ENCODE results near the gene ENPP6. TPM values are rescaled to one million over a fixed set of nuclear protein-coding genes. Genes with fewer than 3 reads are reported as not detected.

The ENPP6 gene
- 1 to 10 TPM; 3.0 to 3.6 TPM for total RNA-seq

- Mint-ChIP-seq H3K36me3 (ENCODE audit: low read depth) (peaks cover 2% of the 10 kb centered on the region), H3K27ac (no peak within 1 kb of the TSS), H3K9me3 (peaks cover 4% of the 10 kb centered on the region), H3K4me3 (no peak within 1 kb of the TSS), H3K4me1 (peaks cover 1% of the 10 kb centered on the region), H3K27me3 (peaks cover 24% of the 10 kb centered on the region)
- ChIA-PET POLR2A (no interaction called here), CTCF (no interaction called here)
- no peak for DNase-seq
Observed at GRCh38 chr4:184217634-184218033, at the start of gene ENPP6. Gene ENPP6 (minus strand): TSS chr4:184217873. CDS start chr4:184217819, 54 bp downstream.

GRCh38 chr4:184267206-184267608, 49.5 kb upstream of the ENPP6 start:
- CTCF ChIA-PET = interaction anchor here (0.7 to 8.3 kb wide), 7 partner anchors 14 to 381 kb away, joined by 3 to 102 read pairs (median 4); partner anchors contain the start of genes CASP3 and PRIMPOL
- POLR2A ChIA-PET = interaction anchor here (1.5 to 8.3 kb wide), 14 partner anchors 9 to 466 kb away, joined by 3 to 137 read pairs (median 13); partner anchors contain the start of genes CASP3, CENPU, IRF2 and PRIMPOL
- H3K4me3 Mint-ChIP-seq = peak overlapping the region; percentile 92
- peak overlapping the region; percentile 100 for H3K27ac Mint-ChIP-seq
- no peaks in the 10 kb centered on the region for H3K36me3 Mint-ChIP-seq (ENCODE audit: low read depth)
- H3K4me1 Mint-ChIP-seq = peaks cover 71% of the 10 kb centered on the region
- no peak for DNase-seq
- H3K27me3 Mint-ChIP-seq = no peaks in the 10 kb centered on the region
- H3K9me3 Mint-ChIP-seq = no peaks in the 10 kb centered on the region

GRCh38 chr4:184265546-184266351, 48.1 kb upstream of the ENPP6 start:
- Mint-ChIP-seq H3K36me3 (ENCODE audit: low read depth) (no peaks in the 10 kb centered on the region), H3K27ac (peak overlapping the region; percentile 100), H3K4me3 (peak overlapping the region; percentile 71), H3K27me3 (peaks cover 3% of the 10 kb centered on the region), H3K9me3 (no peaks in the 10 kb centered on the region), H3K4me1 (peaks cover 66% of the 10 kb centered on the region)
- POLR2A ChIA-PET = interaction anchor here (0.6 to 8.3 kb wide), 19 partner anchors 8 to 559 kb away, joined by 3 to 137 read pairs (median 8); partner anchors contain the start of genes CASP3, CENPU, IRF2 and PRIMPOL
- CTCF ChIA-PET = interaction anchor here (0.7 to 8.3 kb wide), 17 partner anchors 8 to 783 kb away, joined by 3 to 102 read pairs (median 17); partner anchors contain the start of genes CASP3, CENPU, IRF2 and PRIMPOL
- DNase-seq = no peak

- Mint-ChIP-seq H3K27me3 (peaks cover 3% of the 10 kb centered on the region), H3K4me1 (peaks cover 50% of the 10 kb centered on the region), H3K9me3 (no peaks in the 10 kb centered on the region), H3K36me3 (ENCODE audit: low read depth) (no peaks in the 10 kb centered on the region), H3K4me3 (no peak overlapping the region), H3K27ac (peak overlapping the region; percentile 26)
- ChIA-PET POLR2A (interaction anchor here (1.2 to 8.3 kb wide), 14 partner anchors 12 to 482 kb away, joined by 3 to 137 read pairs (median 12); partner anchors contain the start of genes CASP3, CENPU, IRF2 and PRIMPOL), CTCF (interaction anchor here (0.6 to 8.3 kb wide), 69 partner anchors 9 to 832 kb away, joined by 3 to 102 read pairs (median 5); partner anchors contain the start of genes CASP3, CENPU, IRF2 and PRIMPOL)
- peak; percentile 96 for DNase-seq
Observed at GRCh38 chr4:184263910-184264732, 46.4 kb upstream of the ENPP6 start.

GRCh38 chr4:184263461-184263860, 45.8 kb upstream of the ENPP6 start:
- H3K27me3 Mint-ChIP-seq = peaks cover 3% of the 10 kb centered on the region
- H3K27ac Mint-ChIP-seq = no peak overlapping the region
- H3K36me3 Mint-ChIP-seq (ENCODE audit: low read depth) = no peaks in the 10 kb centered on the region
- H3K9me3 Mint-ChIP-seq = no peaks in the 10 kb centered on the region
- peaks cover 43% of the 10 kb centered on the region for H3K4me1 Mint-ChIP-seq
- DNase-seq = no peak
- POLR2A ChIA-PET = interaction anchor here (1.2 to 8.3 kb wide), 12 partner anchors 11 to 470 kb away, joined by 3 to 137 read pairs (median 12); partner anchors contain the start of genes CASP3, CENPU, IRF2 and PRIMPOL
- H3K4me3 Mint-ChIP-seq = no peak overlapping the region
- CTCF ChIA-PET = interaction anchor here (0.6 to 8.3 kb wide), 57 partner anchors 10 to 561 kb away, joined by 3 to 102 read pairs (median 5); partner anchors contain the start of genes CASP3, CENPU, IRF2 and PRIMPOL

- CTCF ChIA-PET = interaction anchor here (0.6 to 8.3 kb wide), 12 partner anchors 10 to 470 kb away, joined by 3 to 102 read pairs (median 24); partner anchors contain the start of genes CASP3, CENPU, IRF2 and PRIMPOL
- H3K4me1 Mint-ChIP-seq = peaks cover 40% of the 10 kb centered on the region
- no peaks in the 10 kb centered on the region for H3K36me3 Mint-ChIP-seq (ENCODE audit: low read depth)
- H3K4me3 Mint-ChIP-seq = no peak overlapping the region
- H3K27me3 Mint-ChIP-seq = peaks cover 3% of the 10 kb centered on the region
- H3K27ac Mint-ChIP-seq = no peak overlapping the region
- no peak for DNase-seq
- POLR2A ChIA-PET = interaction anchor here (0.6 to 8.3 kb wide), 7 partner anchors 11 to 470 kb away, joined by 3 to 137 read pairs (median 12); partner anchors contain the start of genes CASP3, CENPU, IRF2 and PRIMPOL
- no peaks in the 10 kb centered on the region for H3K9me3 Mint-ChIP-seq
Observed at GRCh38 chr4:184262901-184263300, 45.2 kb upstream of the ENPP6 start.

GRCh38 chr4:184261246-184261645, 43.6 kb upstream of the ENPP6 start:
- Mint-ChIP-seq H3K36me3 (ENCODE audit: low read depth) (no peaks in the 10 kb centered on the region), H3K27ac (no peak overlapping the region), H3K27me3 (peaks cover 3% of the 10 kb centered on the region), H3K4me3 (no peak overlapping the region), H3K9me3 (no peaks in the 10 kb centered on the region), H3K4me1 (peaks cover 27% of the 10 kb centered on the region)
- DNase-seq = no peak
- CTCF ChIA-PET = interaction anchor here (0.7 to 2.7 kb wide), 3 partner anchors 10 to 314 kb away, joined by 3 to 12 read pairs (median 3); no protein-coding TSS in a partner anchor
- POLR2A ChIA-PET = interaction anchor here (1.4 to 2.6 kb wide), 2 partner anchors 213 to 276 kb away, joined by 4 to 8 read pairs; partner anchors contain the start of gene IRF2

GRCh38 chr4:184259866-184260265, 42.2 kb upstream of the ENPP6 start:
- CTCF ChIA-PET = interaction anchor here (2.7 kb wide), 1 partner anchor 8 kb away, joined by 12 read pairs; no protein-coding TSS in a partner anchor

GRCh38 chr4:184259081-184259480, 41.4 kb upstream of the ENPP6 start:
- H3K27ac Mint-ChIP-seq = no peak overlapping the region
- H3K36me3 Mint-ChIP-seq (ENCODE audit: low read depth) = no peaks in the 10 kb centered on the region
- H3K4me1 Mint-ChIP-seq = peaks cover 10% of the 10 kb centered on the region
- CTCF ChIA-PET = no interaction called here
- no peak for DNase-seq
- no peak overlapping the region for H3K4me3 Mint-ChIP-seq
- POLR2A ChIA-PET = no interaction called here
- H3K27me3 Mint-ChIP-seq = peaks cover 3% of the 10 kb centered on the region
- H3K9me3 Mint-ChIP-seq = no peaks in the 10 kb centered on the region

More at GRCh38 chr4:184259866-184260265, 42.2 kb upstream of the ENPP6 start:
- peaks cover 3% of the 10 kb centered on the region for H3K27me3 Mint-ChIP-seq
- no peak overlapping the region for H3K4me3 Mint-ChIP-seq
- POLR2A ChIA-PET = no interaction called here
- H3K27ac Mint-ChIP-seq = no peak overlapping the region
- no peak for DNase-seq
- H3K9me3 Mint-ChIP-seq = no peaks in the 10 kb centered on the region
- H3K36me3 Mint-ChIP-seq (ENCODE audit: low read depth) = no peaks in the 10 kb centered on the region
- H3K4me1 Mint-ChIP-seq = peaks cover 13% of the 10 kb centered on the region

- Mint-ChIP-seq H3K27me3 (no peaks in the 10 kb centered on the region), H3K27ac (no peak overlapping the region), H3K9me3 (no peaks in the 10 kb centered on the region), H3K4me3 (no peak overlapping the region), H3K4me1 (peaks cover 12% of the 10 kb centered on the region), H3K36me3 (ENCODE audit: low read depth) (no peaks in the 10 kb centered on the region)
- CTCF ChIA-PET = no interaction called here
- no peak for DNase-seq
- POLR2A ChIA-PET = no interaction called here
Observed at GRCh38 chr4:184255871-184256642, 38.4 kb upstream of the ENPP6 start.

GRCh38 chr4:184255361-184255760, 37.7 kb upstream of the ENPP6 start:
- ChIA-PET POLR2A (interaction anchor here (1.1 kb wide), 1 partner anchor 80 kb away, joined by 3 read pairs; no protein-coding TSS in a partner anchor), CTCF (no interaction called here)
- Mint-ChIP-seq H3K27ac (no peak overlapping the region), H3K9me3 (no peaks in the 10 kb centered on the region), H3K27me3 (no peaks in the 10 kb centered on the region), H3K4me1 (peaks cover 16% of the 10 kb centered on the region), H3K4me3 (no peak overlapping the region), H3K36me3 (ENCODE audit: low read depth) (no peaks in the 10 kb centered on the region)
- DNase-seq = no peak

Data from activated CD4-positive, alpha-beta memory T cell treated with anti-CD3 and anti-CD28 coated beads, Interleukin-2, amount 10 ng/mL, durations not matched to agents 7 days and 5 days (primary cell).